ENCODE results near the gene ITPRID1.
"Not testable (repeated sequence)": the region's sequence is repeated elsewhere in the genome, so short reads cannot be mapped to it uniquely, and the experiment has no call there.

DNA sequence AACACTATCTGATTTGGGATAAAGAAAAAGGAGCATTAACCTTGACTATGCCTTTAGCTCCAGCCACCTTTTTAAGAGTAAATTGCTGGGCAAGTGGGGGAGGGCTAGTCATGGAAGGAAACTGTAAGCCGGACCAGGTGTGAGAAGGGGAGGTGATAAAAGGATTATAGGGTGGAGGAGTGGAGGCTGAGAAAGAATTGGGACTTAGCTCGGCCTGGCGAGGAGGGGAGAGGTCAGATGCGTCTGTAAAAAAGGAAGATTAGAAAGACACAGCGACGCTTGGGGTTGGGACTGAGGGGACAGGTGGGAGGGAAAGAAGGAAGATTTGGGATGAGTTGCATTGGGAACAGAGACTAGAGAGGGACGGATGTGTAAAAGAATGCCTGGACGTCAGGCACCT lies 43.0 kb upstream of the ITPRID1 start:
- not testable (repeated sequence) for TF ChIP-seq CTCF, POLR2A (IDR thresholded peaks at IDR 0.05)

Data from uterus (tissue), 2 donors.